ENCODE data around the gene ARR3.
"Not testable (repeated sequence)": the region's sequence is repeated elsewhere in the genome, so short reads cannot be mapped to it uniquely, and the experiment has no call there.

ARR3 gene

DNA sequence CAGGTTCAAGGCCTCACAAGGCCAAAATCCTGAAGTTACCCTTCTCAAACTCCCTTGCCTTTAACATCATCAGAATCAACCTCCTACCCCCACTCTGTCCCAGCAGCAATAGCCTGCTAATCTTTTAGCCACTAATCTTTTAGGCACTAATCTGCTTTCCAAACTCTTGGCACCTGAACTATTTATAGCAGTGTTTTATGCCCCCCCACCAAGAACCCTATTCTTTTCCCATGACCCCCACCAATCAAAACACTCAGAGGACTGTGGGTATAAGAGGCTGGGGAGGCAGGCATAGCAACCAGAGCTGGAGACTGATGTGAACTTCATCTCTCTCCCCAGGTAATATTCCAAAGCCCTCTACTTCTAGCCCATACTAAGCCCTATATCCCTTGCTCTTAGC is at the start of gene ARR3:
ARR3 (plus strand) TSS at position 301 of the 400 bp plus-strand sequence. CDS start 1,052 bp downstream, outside the sequence.
- no peak for DNase-seq

DNA sequence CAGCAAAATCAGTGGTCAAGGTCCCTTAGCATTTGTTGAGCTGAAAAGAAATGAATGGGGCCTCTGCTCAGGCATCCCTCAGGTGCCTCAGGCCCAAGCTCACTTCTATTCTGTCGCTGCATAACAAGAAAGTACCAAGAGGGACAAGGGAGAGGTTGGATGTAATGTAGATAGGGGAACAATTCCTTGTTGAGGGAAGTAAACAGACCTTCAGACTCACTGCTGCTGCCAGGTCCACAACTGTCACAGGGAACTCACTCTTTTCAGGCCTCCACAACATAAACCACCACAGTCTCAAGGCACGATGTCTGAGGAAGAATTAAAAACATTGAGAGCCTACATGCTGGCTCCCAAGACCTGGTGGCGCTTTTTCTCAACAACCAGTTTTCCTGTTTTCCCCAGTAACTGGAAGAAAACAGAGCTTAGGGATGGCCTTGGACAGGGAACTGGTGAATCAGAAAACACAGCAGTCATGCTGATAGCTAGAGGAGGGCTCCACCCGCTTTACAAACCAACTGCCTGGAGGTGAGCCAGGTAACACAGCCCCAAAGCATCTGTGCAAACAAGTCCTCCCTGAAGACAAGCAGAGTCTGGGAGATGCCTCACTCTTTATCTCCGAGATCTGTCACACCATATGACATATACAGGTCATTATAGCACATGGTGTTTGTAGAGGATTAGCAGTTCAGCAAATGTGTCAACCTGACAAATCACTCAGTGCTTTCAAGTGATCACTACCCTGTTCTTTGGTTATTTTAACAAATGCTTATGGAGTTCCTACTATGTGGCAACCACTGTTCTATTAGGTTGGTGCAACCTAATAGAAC is 48.0 kb upstream of the ARR3 start:
- no peak for DNase-seq

DNA sequence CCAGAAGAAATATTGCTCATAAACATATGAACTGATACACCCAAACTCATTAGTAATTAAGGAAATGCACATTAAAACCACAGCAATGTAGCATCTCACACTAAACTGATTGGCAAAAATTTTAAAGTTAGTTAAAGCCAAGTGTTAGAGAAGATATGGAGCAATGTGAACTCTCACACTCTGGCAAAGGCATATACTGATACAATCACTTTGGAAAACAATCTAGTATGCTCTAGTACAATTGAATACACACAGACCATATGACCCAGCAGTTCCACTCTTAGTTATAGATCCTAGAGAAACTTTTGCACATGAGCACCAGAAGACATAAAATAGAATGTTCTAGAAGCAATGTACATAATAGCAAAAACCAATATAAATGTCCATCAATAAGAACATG is 42.1 kb upstream of the ARR3 start:
- DNase-seq, result no peak

DNA sequence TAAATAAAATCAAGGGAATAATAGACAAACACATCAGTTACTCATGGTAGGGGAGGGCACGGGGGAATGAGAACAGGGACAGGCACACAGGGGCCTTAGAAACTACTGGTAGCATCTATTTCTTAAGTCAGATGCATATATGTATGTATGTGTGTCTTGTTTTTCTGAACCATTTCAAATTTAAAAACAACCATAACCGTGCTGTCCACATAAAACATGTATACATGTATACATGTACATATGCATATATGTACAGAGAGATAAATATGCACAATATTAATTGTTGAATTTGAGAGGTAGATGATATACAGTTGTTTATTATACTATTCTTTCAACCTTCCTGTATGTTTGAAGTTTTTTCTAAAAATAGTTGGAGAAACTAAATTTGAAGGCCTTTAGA is 41.4 kb upstream of the ARR3 start:
- DNase-seq, result no peak

DNA sequence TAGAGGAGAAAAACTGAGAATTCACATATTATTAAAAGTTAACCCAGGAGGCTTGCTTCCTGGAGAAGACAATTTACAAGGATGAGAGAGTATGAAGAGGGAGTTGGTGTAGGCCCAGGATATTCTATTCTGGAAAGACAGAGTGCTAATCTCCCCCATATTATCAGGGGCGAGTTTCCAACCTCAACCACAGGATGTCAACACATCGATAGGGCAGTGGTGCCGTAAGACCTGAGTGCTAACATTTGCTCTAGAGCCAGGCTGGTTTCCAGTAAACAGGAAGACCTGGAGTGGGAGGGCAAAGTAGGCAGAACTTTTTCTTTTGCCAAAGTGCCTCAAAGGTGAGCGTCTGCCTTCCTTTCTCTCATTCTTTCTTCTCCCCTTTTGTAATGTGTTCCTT is 36.5 kb upstream of the ARR3 start:
- DNase-seq, result no peak

DNA sequence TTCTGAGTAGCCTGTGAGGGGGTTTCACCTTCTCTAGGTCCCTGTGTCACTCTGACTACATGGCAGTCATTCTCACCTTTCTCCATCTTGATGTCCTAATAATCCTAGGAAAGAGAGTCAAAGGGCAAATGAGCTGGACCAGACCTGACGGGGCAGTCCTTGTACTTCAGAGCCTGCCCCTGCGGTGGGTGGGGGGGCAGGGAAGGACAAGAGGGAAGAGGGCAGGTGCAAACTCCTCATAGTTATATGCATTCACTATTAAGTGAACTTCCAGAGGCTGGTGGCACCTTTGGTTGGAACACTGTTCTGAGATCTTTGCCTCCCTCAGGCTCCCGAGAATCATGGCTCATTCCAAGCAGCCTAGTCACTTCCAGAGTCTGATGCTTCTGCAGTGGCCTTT is 33.8 kb upstream of the ARR3 start, which contains the start of gene AWAT1:
AWAT1 (plus strand) TSS at position 301 of the 400 bp plus-strand sequence; CDS start at position 342, 41 bp downstream.
- DNase-seq, result no peak

DNA sequence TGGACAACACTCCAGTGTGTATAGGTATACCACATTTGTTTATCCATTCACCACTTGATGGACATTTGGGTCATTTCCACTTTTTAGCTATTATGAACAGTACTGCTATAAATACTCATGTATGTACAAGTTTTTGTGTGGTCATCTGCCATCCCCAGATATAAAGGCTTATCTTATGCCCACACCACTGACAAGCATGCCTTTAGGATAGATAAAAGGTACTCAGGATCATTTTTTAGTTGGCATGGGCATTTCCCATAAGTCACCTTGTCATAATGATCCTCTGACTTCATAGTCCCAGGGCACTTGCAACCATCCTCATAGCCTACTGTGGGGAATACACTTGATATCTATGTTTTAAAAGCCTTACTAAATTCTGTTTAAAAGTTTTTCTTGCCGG is 27.4 kb upstream of the ARR3 start:
- DNase-seq, result no peak

DNA sequence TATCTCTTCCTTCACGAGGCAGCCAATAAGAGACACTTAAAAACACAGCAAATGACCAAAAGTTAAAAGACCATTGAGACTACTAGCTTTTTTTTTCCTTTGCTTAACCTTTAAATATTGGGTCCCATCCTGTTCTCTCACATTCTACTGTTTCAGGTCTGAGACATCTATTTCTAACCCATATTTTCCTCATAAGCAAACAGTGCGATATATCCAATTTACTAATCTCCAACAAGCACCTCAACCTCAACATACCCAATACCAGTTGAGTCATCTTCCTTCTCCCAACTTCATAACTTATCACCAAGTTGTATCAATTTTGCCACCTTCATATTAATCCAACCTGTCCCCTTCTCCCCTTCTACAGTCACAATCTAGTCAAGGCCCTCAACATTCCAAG is 26.6 kb upstream of the ARR3 start:
- DNase-seq, result no peak

DNA sequence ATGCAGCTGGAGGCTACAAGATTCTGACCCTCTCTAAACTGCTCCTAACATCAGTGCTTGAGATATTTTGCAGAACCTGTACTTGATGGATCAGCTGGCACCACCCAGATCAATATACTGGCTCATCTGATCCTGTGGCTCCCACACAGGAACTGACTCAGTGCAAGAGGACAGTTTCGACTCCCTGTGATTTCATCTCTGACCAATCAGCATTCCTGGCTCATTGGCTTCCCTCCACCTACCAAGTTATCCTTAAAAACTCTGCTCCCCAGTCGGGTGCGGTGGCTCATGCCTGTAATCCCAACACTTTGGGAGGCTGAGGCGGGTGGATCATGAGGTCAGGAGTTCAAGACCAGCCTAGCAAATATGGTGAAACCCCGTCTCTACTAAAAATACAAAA is 24.5 kb upstream of the ARR3 start:
- not testable (repeated sequence) for DNase-seq

DNA sequence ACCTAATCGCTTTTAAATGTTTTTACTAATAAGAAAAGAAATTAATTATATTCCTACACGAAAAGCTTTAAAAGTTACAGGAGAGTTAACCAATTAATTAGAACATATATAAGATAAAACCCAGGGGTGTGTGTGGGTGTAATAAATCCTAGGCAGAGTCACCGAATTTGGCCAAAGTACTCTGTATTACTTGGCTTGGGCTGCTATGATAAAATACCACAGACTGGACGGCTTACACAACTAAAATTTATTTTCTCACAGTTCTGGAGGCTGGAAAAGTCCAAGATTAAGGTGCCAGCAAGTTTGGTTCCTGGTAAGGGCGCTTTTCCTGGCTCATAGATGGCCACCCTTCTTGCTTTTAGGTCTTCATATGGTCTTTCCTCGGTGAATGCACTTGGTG is 23.3 kb upstream of the ARR3 start:
- DNase-seq, result no peak

DNA sequence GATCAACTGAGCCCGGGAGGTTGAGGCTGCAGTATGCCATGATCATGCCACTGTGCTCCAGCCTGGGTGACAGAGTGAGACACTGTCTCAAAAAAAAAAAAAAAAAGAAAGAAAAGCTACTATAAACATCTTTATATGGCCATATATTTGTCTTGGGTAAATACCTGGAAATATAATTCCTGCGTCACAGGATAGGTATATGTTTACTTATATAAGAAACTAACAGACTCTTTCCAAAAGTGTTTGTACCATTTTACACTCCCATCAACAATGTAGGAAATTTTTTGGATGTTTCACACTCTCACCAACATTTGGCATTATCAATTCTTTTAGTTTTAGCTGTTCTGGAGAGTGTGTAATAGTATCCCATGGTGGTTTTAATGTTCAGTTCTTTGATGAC is 20.9 kb upstream of the ARR3 start:
- DNase-seq, result no peak

DNA sequence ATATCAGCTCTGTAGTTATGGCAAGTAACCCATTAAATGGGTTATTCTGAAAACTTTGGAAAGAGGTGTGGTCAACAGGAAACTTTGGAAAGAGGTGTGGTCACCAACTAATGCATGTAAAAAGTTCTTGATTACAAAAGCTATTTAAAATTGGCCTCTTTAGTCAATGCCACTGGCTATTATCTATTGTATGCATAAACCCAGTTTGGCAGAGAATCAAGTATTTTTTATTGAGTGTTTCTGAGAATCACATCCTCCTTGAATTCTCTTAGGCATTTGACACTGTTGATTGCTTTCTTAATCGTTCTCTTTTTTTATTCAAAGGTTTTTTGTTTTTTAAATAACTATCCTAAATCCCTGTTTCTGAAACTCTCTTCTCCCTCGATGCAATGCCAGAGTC is 15.6 kb upstream of the ARR3 start:
- no peak for DNase-seq

DNA sequence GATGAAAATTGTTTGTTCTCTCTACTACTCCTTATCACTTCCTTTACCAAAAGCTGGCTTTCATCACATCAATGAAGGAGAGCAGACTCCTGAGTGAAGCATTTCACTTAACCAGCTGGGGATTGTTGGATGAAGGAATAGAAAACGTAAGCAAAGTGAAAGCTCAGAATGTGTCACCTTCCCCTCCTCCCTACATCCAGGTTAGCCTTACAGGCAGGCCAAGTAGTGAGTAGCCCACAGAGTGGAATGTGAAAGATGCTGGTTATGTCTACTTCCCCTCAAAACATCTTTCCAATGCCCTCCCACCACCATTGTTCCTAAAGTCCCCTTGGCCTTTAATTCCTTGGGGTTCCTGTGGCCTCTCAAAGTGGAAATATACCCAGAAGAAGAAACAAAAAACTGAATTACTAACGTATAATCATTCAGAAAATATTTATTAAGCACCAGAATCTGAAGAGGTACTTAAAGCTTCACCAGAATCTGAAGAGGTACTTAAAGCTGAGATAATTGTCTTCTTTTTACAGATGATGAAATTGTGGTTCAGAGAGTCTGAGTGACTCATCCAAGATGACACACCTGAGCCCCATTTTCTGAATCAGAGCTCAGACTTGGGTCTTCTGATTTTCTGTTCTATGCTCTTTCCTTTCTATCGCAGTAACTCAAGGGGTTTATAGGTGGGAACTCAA is 14.6 kb upstream of the ARR3 start:
- DNase-seq, result no peak

DNA sequence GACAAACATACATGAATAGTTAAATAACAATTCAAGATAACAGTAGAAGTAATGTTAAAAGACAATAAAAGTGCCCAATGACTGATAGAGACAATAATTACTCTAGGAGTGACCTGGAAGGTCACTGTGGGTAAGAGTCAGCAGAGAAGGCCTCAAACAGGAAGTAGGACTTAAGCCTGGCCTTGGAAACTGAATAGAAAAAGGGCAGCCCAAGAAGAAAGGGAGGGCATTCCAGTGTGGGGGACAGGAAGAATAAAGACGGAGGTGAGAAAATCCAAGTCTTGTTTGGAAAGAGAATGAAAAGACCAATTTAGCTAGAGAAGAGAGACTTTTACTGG is 14.1 kb upstream of the ARR3 start:
- no peak for DNase-seq

DNA sequence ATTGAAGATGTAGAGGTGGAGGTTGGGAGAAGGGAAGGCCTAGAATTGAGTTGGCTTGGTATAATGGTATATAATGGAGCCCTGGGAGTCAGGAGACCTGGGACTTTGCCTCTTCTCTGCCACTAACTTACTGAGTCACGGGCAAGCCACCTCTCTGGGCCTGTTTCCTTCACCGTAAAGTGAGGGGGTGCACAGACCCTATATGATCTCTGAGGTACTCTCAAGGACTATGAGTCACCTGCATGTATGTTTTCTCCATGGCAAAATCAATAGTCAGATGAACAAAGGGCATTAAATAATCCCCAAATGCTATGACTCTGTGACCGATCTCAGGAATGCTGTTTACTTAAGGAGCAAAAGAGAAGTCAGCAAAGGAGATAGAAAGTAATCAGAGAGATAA is 13.2 kb upstream of the ARR3 start:
- no peak for DNase-seq

DNA sequence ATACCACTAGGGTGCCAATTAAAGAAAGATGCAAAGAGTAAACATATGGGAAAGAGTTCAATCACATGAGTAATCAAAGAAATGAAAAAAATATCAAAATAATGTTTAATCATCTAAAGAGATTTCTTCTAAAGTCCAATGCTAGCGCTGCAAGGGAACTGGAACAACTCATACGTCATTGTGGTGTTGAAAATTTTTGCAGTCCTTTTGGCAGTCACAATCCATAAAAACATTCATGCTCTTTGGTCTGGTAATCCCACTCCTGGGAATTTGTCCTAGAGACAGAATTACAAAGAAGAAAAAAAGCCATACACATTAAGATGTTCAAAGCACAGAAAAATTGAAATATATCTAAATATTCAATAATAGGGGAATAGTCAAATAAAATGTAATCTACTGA is 12.7 kb upstream of the ARR3 start:
- DNase-seq, result no peak

DNA sequence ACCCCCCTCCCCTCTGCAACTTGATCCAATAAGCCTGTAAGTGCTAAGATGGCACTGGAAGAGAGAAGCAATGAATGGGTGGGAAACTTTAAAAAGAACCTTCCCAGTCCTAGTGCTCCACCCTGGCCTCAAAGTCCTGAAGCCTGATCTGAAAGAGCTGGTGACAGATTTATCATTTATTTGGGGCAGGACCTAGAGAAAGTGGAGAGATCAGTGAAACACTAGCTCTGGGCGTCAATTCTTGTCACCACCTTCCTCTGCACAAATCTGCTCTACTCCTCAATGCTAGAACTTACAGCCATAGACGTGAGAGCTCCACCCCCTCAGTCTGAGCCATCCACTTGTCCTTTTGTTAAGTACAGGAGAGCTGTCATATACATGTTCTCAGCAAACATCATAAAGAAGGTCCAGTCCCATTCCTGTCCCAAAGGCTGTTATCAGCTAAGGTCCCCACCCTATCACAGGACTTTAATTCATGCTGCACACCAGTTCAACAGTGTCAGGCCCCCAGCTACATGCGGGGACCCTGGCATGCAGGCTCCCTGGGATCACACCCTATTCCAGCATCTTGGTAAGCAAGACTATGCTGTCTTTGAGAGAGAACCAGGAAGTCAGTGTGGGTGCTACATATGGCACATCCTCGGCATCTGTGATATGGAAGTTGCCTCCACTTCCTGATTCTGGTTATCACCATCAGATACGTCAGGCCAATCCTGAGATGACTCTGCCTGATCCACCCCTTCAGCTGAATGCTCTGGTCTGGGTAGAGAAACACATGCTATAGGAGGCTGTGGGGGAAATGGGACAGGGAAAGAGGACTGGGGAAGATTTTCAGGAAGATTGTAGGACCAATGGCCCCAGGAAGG is 10.5 kb upstream of the ARR3 start:
- no peak for DNase-seq

DNA sequence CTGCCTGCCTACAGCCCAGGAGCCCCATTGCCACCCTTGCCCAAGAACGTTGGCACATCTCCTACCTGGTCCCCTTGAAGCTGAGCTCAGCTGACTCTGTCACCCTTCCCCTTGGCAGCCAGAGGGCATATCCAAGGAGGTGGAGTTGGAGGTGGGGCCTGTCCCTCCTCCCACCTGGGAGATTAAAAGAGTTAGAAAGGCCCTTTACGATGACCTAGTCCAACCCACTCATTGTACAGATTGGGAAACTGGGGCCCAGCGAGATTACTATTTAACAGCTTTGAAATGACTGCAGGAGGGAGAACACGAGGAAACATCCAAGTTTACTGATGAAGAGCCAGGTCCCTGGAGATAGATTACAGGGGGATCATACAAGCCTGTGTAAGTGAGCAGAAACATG is 8.0 kb upstream of the ARR3 start, which contains the start of gene P2RY4:
P2RY4 (minus strand) TSS at position 101 of the 400 bp plus-strand sequence. CDS start 580 bp downstream, outside the sequence.
- no peak for DNase-seq

DNA sequence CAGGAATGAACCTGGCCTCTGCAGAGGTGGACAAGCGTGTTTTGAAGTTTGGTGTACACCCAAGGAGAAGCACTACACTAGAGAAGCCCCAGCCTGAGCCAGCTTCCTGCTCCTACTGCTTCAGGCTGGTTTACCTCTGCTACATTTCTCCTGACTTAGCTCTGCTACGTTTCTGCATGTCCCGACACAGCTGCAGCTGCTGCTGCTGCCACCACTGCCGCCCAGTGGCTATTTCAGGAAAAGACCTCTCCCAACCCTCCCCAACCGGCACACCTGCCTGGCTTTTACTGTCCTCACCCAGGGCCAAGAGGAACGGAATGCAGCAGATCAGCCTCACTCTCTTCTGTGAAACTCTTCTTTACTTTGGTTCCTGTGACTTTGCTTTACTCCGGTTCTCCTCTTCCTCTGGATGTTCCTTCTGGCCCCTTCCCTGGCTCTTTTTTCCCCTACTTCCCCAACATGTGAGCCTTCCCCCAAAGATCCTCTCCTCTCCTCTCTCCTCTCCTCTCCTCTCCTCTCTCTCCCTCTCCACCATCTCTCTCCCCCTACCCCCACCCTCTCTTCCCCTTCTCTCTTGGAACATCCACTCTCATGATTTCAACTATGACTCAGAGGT is 5.1 kb upstream of the ARR3 start:
- DNase-seq, result no peak

DNA sequence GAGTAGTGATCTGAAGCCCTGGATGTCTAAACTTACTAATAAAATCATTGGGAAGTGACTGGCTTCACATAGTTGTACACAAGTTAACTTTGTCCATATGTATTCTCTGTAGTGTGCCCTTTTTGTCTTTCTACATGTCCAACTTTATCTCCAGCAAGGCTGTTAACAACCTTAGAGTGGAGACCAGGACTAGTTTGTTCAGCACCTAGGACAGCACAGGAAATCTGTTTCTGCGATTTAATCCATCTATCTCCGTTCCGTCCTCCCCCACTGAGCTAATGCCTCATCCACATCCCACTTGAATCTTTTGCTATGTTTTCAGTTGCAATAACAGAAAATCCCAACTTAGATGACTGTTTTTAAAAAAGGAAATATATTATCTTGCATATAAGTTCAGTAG is 3.4 kb upstream of the ARR3 start:
- DNase-seq, result no peak

DNA sequence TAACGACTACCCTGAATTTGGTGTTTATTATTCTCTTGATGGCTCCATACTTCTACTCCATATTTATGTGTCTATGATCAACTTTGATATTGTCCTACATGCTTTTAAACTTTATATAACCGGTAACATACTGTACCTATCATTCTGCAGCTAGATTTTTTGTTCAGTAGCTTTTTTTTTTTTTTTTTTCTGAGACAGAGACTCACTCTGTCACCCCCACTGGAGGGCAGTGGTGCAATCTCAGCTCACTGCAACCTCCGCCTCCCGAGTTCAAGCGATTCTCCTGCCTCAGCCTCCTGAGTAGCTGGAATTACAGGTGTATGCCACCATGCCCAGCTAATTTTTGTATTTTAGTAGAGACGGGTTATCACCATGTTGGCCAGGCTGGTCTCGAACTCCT is 5.9 kb downstream of the ARR3 start:
- not testable (repeated sequence) for DNase-seq

DNA sequence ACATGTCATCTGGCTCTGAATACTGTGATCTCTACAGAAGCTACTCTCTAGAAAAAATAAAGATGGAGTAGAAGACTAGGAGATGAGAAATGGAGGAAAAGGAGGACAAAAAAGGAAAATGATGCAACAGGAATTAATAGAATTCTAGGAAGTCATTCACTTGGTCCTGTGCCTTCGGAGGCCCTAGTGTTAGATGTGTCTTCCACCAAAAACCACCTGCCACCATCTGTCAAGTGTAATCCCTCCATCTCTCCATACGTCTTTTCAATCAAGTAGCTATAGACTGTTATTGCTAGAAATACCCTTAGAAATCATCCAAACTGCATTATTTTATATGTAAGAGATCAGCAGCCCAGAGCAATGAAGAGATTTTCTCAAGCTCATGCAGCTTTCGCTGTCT is 10.9 kb downstream of the ARR3 start:
- DNase-seq, result no peak

DNA sequence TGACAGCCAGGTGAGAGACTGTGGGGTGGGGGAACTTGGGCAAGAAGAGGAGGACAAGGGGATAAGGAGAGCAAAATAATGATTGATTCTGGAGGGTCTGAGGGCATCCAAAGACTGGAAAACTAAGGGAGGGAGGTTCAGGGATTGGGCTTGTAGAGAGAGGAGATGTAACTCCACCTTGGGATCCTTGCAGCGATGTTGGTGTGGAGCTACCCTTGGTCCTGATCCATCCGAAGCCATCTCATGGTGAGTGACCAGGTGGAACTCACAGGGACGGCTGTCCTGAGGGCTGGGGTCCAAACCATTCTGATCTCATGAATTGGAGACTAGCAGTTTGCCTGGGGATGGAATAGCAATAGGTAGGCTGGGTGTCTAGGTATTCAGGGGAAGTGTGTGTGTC is 12.4 kb downstream of the ARR3 start:
- DNase-seq, result no peak

Data from AML-193 (cell line).